Hematopoietic multipotent progenitor cell treated with erythropoietin and hydrocortisone succinate and interleukin-3 and kit ligand, for 4 days (in vitro differentiated cells): Measurements from ENCODE around the gene ZNF155.
"Not testable (repeated sequence)": the region's sequence is repeated elsewhere in the genome, so short reads cannot be mapped to it uniquely, and the experiment has no call there.

Source experiments
- DNase-seq: peaks from one replicate; pipeline ENCODE4 v3.0.0-alpha.2; 2015

The ZNF155 gene

DNA sequence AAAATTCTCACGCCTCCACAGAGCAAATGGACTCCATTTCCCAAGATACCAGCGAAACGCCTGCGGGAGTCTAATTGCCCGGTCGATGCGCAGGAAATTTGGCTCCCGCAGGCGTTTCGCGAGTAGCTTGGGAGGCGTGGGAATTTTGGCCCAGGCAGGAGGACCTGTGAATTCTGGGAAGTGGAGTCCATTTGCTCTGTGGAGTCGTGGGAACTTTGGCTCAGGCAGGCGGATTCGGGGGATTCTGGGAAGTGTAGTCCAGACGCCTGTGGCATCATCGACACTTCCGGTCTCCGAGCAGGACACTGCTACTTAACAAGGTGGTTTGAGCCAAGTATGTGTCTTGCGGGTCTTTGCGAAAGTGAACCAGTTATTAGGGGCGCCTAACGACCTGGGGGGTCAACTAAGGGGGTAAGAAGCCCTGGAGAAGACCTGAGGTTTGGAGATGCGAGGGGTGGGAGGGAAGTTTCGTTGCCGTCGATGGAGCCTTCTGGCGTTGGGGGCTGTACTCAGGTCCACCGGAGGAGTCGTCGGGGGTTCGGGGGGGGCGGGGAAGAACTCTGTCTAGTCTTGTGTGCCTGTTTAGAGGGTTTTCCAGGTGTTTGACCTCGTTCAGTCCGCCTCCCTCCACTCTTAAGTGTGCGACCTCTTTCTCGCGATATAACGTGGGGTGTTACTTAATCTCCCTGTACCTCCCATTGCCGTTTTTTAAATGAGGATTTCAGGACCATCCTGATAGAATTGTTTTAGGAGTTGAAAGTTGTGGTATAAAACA, at the start of gene ZNF155:
TSS of gene ZNF155 (plus strand) at position 277 of the 775 bp plus-strand sequence. CDS start 4,356 bp downstream, outside the sequence.
- peak; percentile 94 for DNase-seq

DNA sequence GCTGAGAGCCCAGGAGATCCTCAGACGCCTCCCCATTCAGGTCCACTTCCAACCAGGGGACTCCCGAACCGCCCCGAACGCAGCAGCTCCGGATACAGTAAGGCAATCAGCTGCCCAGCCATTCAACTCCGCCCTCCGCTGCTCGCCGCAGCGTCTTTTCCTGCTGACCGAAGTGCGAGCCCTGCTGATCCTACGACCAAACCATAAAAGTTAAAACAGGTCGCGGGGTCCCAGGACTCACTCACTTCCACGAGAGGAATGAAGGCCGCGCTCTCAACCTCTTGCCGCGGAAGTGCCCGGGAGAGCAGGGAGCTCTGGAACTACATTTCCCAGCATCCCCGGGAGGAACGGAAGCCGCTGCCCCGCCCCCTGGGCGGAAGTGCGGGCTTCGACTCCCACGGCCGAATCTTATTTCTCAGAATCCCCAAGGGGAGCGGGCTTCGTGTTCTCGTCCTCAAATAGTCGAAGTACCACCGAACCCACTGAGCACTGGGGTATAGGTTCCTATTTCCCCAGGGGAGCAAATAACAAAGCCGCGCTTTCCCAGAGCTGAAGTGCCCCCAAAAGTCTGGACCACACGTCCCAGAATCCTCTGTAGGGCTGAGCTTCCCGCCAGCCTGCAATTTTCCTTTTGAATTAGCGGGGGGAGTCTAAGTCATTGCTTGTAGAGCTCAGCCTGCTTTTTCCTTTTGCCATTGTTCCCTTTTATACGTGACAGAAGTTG, 48.8 kb upstream of the ZNF155 start, which contains the start of gene ZNF45:
TSS of gene ZNF45 (minus strand) at position 298 of the 724 bp plus-strand sequence. CDS start 13,097 bp downstream, outside the sequence.
- peak; percentile 97 for DNase-seq

DNA sequence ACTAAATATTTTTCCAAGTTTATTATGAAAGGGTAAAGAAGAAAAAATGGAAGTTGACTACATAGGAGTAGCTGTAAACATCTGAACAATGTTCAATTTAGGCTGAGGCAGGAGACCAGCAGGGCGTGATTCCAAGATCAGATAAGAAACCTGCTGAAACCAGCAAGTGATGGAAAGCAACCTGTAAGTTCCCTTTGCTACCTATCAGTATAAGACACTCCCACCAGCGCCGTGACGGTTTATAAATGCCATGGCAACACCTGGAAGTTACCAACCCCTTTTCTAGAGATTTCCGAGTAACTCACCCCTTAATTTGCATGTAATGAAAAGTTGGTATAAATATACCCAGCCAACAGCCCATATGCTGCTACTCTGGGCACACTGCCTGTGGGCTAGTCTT, 47.8 kb upstream of the ZNF155 start:
- no peak for DNase-seq

DNA sequence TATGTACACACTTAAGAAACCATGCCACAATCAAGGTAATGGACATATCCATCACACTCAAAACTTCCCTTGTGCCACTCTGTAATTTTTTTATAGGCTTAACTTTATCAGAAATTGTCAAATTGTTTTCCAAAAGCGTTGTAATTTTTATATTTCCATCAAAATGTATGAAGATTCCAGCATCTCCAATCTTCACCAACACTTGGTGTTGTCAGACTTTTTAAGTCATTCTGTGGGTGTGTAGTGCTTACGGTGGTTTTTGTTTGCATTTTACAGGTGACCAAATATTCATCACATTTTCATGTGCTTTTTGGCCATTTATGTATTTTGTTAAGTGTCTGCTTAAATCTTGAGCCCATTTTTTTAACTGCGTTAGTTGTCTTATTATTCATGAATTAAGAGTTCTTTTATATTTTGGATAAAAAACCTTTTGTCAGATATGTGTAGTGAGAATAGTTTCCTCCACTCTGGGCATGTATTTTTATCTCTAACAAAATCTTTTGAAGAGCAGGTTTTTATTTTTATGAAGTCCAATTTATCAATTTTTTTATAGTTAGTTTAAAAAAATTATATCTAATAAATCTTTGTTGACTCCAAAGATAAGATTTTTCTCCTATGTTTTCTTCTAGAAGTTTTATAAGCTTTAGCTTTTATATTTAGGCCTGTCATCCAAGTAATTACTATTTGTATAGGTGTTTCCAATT, 44.3 kb upstream of the ZNF155 start:
- DNase-seq = no peak

DNA sequence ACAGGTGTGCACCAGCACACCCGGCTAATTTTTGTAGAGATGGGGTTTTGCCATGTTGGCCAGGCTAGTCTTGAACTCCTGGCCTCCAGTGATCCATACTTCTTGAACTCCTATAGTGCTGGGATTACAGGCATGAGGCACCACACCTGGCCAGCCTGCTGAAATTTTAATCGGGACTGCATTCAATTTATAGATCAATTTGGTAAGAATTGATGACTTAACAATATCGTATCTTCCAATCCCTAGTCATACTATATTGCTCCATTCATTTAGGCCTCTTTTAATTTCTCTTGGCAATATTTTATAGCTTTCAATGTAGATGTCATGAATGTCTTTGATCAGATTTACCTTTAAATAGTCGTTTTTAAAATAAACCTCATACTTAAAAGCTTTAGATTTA, 43.3 kb upstream of the ZNF155 start:
- DNase-seq = no peak

DNA sequence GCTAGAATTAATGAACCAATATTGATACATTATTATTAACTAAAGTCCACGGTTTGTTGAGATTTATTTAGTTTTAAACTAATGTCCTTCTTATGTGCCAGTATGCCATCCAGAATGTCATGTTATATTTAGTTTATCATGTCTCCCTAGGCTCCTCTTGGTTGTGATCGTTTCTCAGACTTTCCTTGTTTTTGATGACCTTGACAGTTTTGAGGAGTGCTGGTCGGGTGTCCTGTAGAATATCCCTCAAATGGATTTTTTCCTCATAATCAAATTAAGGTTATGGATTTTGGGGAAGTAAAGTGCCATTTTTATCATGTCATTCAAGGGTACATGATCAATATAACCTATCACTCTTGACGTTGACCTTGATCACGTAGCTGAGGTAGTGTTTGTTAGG, 42.8 kb upstream of the ZNF155 start:
- DNase-seq = no peak

DNA sequence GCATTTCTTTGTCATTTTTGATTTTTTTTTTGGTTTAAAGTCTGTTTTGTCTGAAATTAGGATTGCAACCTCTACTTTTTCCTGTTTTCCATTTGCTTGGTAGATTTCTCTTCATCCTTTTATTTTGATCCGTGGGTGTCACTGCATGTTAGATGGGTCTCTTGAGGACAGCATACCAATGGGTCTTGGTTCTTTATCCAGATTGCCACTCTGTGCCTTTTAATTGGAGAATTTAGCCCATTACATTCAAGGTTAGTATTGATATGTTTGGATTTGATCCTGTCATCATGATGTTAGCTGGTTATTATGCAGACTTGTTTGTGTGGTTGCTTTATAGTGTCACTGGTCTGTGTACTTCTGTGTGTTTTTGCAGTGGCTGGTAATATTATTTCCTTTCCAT, 36.6 kb upstream of the ZNF155 start:
- DNase-seq = not testable (repeated sequence)

DNA sequence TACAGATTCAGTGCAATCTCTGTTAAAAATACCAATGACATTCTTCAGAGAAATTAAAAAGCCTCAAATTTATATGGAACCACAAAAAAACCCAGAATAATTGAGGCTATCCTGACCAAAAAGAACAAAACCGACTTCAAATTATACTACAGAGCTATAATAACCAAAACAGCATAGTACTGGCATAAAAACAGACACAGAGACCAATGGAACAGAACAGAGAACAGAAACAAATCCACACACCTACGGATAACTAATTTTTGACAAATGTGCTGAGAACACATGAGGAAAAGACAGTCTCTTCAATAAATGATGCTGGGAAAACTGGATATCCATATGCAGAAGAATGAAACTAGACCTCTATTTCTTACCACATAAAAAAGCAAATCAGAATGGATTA, 34.2 kb upstream of the ZNF155 start:
- DNase-seq = not testable (repeated sequence)

DNA sequence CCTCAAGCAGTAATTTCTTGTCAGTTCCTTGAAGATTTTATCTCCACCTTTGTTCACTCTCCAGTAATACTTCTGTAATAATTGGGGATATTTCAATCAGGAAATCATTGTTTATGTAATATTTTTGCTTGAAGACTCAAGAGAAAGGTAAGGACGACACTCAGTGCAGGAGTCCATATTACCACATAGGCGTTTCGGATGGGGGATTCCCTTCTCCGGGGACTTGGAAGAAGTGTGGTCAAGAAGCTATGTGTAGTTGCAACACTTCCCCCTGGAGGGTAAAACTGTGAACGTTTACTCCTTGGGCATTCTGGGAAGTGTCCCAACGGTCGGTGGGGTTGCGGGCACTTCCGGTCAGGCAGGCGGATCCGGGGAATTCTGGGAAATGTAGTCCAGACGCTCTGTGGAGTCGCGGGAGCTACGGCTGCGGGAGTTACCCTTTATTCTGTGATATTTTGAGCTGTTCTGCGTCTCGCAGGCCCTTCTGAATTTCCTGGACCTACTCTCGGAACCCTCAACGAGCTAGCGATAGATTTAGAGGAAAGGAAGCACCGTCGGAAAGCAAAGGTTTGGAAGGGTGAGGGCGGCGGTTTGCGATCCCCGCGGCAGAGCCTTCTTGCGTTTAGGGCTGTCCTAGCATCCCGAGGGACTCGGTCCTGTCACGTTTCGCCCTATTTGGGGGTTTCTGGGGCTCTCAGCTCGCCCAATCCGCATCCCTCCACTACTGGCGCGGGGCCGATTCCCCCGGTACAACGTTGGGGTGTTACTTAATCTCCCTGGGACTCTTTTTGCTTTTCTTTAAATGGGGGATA, 32.9 kb upstream of the ZNF155 start, which contains the start of gene ZNF221:
TSS of gene ZNF221 (plus strand) at position 395 of the 812 bp plus-strand sequence. CDS start 11,499 bp downstream, outside the sequence.
- peak; percentile 97 for DNase-seq

DNA sequence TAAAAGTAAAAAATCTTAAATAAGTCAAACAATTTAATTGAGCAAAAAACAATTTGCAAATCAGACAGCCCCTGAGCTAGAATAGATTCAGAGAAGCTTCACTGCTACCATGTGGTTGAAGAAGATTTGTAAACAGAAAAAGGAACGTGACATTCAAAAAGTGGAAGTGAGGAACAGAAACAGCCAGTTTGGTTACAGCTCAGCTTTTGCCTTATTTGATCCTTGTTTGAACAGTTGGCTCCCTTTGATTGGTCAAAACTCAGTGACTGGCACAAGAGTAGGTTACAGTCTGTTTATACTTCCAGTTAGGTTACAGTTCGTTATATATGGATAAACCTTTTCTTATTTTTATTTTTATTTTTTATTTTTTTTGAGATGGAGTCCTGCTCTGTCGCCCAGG, 27.2 kb upstream of the ZNF155 start:
- DNase-seq = no peak

DNA sequence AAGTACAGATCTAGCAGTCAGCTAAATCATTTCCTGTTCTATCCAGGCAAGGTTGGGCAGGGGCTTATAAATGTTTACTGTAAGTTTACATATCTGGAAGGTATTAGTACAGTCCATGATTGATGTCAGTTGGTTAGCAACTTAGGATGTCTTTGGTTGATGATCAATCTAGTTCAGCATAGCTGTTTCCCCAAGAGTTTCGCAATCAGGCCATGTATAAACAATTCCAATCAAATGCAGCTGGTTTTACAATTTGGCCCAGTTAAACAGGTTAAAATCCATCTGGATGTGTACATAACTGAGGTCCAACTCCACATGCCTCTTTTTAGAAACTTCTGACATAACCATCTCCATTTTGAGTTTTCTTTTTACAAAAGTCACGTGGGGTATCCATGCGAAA, 26.1 kb upstream of the ZNF155 start:
- no peak for DNase-seq

DNA sequence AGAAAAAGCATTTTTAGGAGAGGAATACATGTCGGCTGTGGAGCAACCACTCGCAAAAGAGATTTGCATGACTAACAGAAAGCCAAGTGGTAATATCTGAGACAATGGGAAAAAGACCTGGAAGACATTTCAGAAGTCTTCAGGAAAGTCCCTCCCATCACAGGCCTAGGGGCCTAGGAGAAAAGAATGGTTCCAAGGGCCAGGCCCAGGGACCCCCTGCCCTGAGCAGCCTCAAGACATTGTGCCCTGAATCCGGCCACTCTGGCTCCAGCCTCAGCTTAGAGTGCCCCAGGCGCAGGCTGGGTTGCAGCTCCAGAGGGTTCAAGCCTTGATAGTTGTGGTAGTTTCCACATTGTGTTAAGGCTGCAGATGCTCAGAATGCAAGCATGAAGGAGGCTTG, 23.6 kb upstream of the ZNF155 start:
- no peak for DNase-seq

DNA sequence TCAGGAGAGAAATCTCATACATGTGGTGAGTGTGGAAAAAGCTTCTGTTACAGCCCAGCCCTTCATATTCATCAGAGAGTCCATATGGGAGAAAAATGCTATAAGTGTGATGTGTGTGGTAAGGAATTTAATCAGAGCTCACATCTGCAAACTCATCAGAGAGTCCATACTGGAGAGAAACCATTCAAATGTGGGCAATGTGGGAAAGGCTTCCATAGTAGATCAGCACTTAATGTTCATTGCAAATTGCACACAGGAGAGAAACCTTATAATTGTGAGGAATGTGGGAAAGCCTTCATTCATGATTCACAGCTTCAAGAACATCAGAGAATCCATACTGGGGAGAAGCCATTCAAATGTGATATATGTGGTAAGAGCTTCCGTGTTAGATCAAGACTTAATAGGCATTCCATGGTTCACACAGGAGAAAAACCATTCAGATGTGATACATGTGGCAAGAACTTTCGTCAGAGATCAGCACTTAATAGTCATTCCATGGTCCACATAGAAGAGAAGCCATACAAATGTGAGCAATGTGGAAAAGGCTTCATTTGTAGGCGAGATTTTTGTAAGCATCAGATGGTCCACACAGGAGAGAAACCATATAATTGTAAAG, 17.8 kb upstream of the ZNF155 start:
- no peak for DNase-seq

DNA sequence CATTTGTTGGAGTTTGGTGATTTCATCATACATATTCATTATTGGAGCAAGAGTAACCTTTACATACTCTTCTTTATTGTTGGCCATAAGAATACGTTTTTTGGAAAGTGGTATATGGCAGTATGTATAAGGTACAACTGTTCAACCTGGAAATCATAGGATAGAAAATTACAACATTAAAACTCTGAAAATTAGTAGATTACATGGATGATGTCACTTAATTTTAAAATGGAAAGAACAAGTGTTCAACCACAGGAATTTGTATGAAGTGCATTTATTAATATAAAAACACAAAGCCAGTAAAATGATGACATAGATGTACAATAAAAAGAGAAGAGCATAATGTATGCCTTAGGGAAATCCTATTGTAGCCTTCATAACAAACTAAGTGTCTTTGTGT, 7.3 kb upstream of the ZNF155 start:
- DNase-seq = no peak

DNA sequence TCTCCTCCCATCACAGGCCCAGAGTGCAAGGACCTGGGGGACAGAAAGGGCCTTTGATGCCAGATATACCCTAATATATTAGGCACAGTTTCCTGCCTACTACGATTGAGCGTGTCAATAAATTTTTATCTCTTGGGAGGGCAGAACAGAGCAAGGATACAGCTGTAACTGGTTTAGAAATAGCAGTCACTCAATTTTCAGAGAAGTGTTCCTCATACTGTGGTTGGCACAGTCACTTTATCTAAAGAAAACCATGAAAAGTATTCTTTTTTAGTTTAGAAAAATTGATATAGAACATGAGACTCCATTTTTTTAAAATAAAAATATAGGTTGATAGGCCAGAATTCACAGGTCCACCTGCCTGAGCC, 460 bp upstream of the ZNF155 start:
- DNase-seq = no peak

DNA sequence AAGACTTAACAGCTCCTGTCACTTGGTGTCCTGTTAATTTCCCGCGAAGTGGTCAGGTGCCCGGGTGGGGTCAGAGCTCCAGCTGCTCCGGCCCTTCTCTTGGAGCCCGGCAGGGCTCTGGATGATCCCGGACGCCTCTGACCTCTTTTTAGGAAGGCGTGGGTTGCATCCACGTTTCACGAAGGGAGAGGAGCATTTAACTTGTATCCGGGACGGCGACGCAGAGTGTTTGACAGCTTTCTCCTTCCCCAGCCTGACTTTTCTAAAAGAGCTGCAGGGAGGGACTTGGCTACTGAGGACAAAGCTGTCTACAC, 656 bp downstream of the ZNF155 start:
- peak; percentile 24 for DNase-seq

DNA sequence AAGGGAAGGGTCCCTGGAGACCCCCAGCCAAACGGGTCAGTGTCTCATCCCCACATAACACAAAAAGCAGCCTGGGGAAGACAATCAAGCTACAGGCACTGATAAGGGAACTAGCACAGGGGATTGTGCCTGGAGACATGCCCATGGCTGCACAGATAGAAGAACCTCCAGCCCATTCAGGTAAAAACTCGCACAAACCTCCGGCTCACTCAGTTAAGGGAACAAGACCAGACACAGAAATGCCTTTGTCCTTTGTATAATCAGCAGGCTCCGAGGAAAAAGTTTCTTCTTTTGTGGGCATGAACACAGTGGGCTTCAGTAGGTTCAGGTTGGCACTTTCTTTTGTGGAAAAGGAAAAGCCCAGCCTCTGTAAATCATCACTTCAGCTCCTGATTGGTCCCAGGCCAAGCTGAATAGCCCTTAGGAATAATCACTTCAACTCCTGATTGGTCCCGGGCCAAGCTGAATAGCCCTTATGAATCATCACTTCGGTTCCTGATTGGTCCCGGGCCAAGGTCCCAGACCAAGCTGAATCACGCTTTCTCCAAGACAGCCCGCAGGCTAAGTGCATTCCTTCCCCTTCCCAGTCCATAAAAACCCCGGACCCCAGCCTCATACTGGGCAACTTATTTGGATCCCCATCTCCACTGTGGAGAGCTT, 13.8 kb downstream of the ZNF155 start:
- DNase-seq = no peak

DNA sequence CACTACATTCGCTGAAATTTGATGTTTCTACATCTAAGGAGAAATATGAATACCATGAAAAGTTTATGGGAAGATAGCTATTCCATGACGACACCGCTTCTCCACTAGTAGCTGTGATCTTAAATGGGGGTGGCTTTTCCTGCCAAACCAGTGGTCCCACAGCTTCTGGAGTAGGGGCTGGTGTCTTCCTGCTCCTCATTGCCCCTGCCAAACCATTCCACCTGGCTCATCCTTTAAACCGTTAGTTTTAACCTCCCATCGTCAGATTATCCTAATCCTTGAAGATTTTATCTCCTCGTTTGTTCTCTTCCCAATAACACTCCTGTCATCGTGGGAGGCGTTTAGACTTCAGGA, 18.2 kb downstream of the ZNF155 start:
- DNase-seq = no peak

DNA sequence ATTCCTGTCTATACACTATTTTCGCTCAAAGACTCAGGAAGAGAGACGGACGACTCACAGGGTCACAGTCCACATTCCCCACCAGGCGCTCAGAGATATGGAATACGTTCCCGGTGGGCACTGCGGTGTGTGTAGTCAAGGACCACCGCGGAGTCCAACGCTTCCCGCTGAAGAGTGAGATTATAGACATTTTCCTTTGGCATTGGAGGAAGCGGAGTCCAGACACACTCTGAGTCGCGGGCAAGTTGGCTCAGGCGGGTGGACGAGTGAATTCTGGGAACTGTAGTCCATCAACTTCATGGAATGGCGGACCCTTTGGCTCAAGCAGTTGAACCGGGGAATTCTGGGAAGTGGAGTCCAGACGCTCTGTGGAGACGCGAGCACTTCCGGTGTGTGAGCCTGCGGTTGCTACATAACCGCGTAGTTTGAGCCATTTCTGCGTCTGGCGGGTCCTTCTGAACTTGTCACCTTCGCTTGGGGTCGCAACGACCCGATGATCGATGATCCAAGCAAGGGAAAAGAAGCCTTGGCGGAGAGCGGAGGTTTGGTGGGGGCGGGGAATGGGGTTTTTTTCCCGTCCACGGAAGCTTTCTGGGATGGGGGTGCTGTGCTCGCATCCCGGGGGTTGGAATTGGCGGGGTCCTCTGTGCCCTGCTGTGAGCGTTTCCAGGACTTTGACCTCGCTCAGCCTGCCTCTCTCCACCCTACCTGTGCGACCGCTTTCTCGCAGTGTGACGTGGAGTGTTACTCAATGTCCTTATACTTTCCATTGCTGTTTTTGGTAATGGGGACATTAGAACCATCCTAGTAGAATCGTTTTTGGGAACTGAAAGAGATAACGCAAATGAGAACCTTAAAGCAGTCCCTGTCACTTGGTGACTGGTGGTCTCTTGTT, 18.8 kb downstream of the ZNF155 start, which contains the start of gene ZNF230:
TSS of gene ZNF230 (plus strand) at position 392 of the 895 bp plus-strand sequence. CDS start 4,122 bp downstream, outside the sequence.
- DNase-seq = peak; percentile 99

DNA sequence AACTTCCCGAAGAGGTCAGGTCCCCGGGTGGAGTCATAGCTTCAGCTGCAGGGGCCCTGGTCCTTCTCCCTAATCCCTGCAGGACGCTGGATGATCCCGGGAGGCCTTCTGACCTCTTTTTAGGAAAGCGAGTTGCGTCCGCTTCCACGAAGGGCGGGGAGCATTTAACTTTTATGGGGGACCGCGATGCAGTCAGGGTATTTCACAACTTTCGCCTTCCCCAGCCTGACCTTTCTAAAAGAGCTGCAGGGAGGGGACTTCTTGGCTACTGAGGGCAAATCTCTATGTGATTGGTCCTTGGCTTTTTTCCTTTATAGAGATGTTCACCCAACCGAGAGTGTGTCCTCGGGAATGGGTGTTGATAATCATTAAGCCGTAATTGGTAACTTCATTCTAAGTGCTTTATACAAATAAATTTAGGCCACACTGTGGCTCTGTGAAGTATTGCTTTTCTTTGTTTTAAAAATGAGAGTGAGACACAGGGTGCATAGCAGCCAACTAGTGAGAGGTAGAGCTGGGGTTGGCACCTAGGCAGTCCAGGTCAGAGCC, 19.5 kb downstream of the ZNF155 start:
- DNase-seq = peak; percentile 64
